Stimulated activated CD8-positive, alpha-beta memory T cell treated with anti-CD3 and anti-CD28 coated beads, Interleukin-7, amount 100 ng/mL, for 1 hour (primary cell): ENCODE data around the gene ACVR2A.

Experiments
- DNase-seq, 2 donors: peaks; one replicate each; pipeline ENCODE4 v3.0.0-alpha.2; 2020; ENCODE audit warnings: low read depth in 2 of 2

ACVR2A gene

GRCh38 chr2:147924647-147925046 is 79.8 kb downstream of the ACVR2A start:
- no peak for DNase-seq

- no peak for DNase-seq
These were observed 81.1 kb downstream of the ACVR2A start for GRCh38 chr2:147925886-147926285.

GRCh38 chr2:147927053-147927588 is 82.3 kb downstream of the ACVR2A start:
- no peak for DNase-seq

GRCh38 chr2:147933931-147934330 is 89.1 kb downstream of the ACVR2A start:
- no peak for DNase-seq

GRCh38 chr2:147934881-147935620 is 90.2 kb downstream of the ACVR2A start:
- DNase-seq, result no peak

- no peak for DNase-seq
These were observed 93.0 kb downstream of the ACVR2A start for GRCh38 chr2:147937744-147938349.

GRCh38 chr2:147939313-147939712 is 94.5 kb downstream of the ACVR2A start:
- DNase-seq, result no peak

- DNase-seq, result no peak
These were observed 100.8 kb downstream of the ACVR2A start for GRCh38 chr2:147945660-147946059.

GRCh38 chr2:147952118-147952517 is 107.3 kb downstream of the ACVR2A start:
- no peak for DNase-seq

- DNase-seq, result no peak
These were observed 123.7 kb downstream of the ACVR2A start for GRCh38 chr2:147968571-147968970.

GRCh38 chr2:147976102-147976501 is 131.3 kb downstream of the ACVR2A start:
- no peak for DNase-seq

- DNase-seq, result no peak
These were observed 132.8 kb downstream of the ACVR2A start for GRCh38 chr2:147977679-147978078.
